K562 (cell line): ENCODE results near the gene TRIP10. TPM values are rescaled to one million over a fixed set of nuclear protein-coding genes. Genes with fewer than 3 reads are reported as not detected.

Experiments
- ATAC-seq: fragments of 200-7000 bp; cut with Tn5 transposase; 3 replicates; pipeline ENCODE4 v1.9.1; 2020; ENCODE audit warnings: moderate library complexity
- BruUV-seq: library from RNA; stranded (reverse); fragments of 400-500 nt; replicated peaks from 2 replicates; lab custom pipeline; 2021; lab: Mats Ljungman, UMichigan
- CTCF ChIA-PET: fragments of 300-600 bp; formaldehyde crosslinking; extraction: SDS; loops from one replicate; lab custom pipeline; 2021; ENCODE audit warnings: low intra/inter-chr PET ratio; lab: Yijun Ruan, JAX
- POLR2A ChIA-PET: fragments of 300-600, 350-650 bp; sonication (Branson Sonifier 250); formaldehyde crosslinking; extraction: SDS; loops from one replicate; lab custom pipeline; 2021; ENCODE audit warnings: antibody characterized with exemption, inconsistent platforms; lab: Yijun Ruan, JAX
- DNase-seq, 4 experiments: peaks; one replicate each; pipeline versions ENCODE4 v3.0.0 to v3.0.0-alpha.2; 2011 to 2018; ENCODE audit warnings: low spot score in 3 of 4, mixed read lengths in 3 of 4; ENCODE audit errors: extremely low read depth in 1 of 4
- FAIRE-seq: peaks from 2 replicates; lab custom pipeline; 2011; peaks lifted over from hg19 to GRCh38; lab: Jason Lieb, UNC
- H2AFZ ChIP-seq: 2 replicates; pipeline ENCODE4 v1.6.0; 2011; ENCODE audit warnings: low read depth, low read length, control low read depth, inconsistent platforms
- H3K27ac ChIP-seq: fragments of 200-600 bp; 3 replicates; pipeline ENCODE4 v1.8.0; 2011; ENCODE audit warnings: low read depth, mild to moderate bottlenecking, control low read depth, inconsistent platforms, low read length, moderate library complexity, mixed read lengths; ENCODE audit errors: extremely low read depth
- H3K27me3 ChIP-seq, 2 experiments: fragments of 300-600 bp in 1 of 2; 2 replicates in 1 of 2; 3 replicates in 1 of 2; pipeline versions ENCODE4 v1.6.0 to v1.8.0; 2011; ENCODE audit warnings: inconsistent platforms in 2 of 2, low read length in 2 of 2, mild to moderate bottlenecking in 1 of 2, mixed read lengths in 1 of 2, moderate library complexity in 1 of 2; ENCODE audit not compliant: control insufficient read depth in 2 of 2, insufficient read depth in 2 of 2
- H3K36me3 ChIP-seq: fragments of 300-600 bp; 3 replicates; pipeline ENCODE4 v1.8.0; 2011; ENCODE audit warnings: mild to moderate bottlenecking, low read length, inconsistent platforms; ENCODE audit not compliant: control insufficient read depth, insufficient read depth
- H3K4me1 ChIP-seq, 2 experiments: fragments of 200-600 bp in 1 of 2; replicated peaks in 1 of 2; 2 replicates in 1 of 2; 3 replicates in 1 of 2; pipeline versions ENCODE4 v1.5.1 to v1.8.0; 2011; ENCODE audit warnings: inconsistent platforms in 2 of 2, low read length in 2 of 2, mild to moderate bottlenecking in 1 of 2, mixed read lengths in 1 of 2, moderate library complexity in 1 of 2; ENCODE audit not compliant: control insufficient read depth in 2 of 2, insufficient read depth in 2 of 2
- H3K4me2 ChIP-seq: 2 replicates; pipeline ENCODE4 v1.6.1; 2011; ENCODE audit warnings: low read length, control low read depth, inconsistent platforms, mixed read lengths; ENCODE audit not compliant: insufficient read depth
- H3K4me3 ChIP-seq: fragments of 200-600 bp; sonication (generic), shearing (Covaris generic); 2 replicates; pipeline ENCODE4 v1.5.1; 2016; ENCODE audit warnings: control low read depth, inconsistent platforms
- H3K79me2 ChIP-seq: fragments of 200-600 bp; 3 replicates; pipeline ENCODE4 v1.8.0; 2011; ENCODE audit warnings: low read length, inconsistent platforms; ENCODE audit not compliant: control insufficient read depth, insufficient read depth
- H3K9ac ChIP-seq, 2 experiments: 2 replicates each; pipeline versions ENCODE4 v1.6.0 to v1.6.1; 2011; ENCODE audit warnings: low read depth in 2 of 2, low read length in 2 of 2, control low read depth in 1 of 2, inconsistent platforms in 1 of 2, mild to moderate bottlenecking in 1 of 2, mixed read lengths in 1 of 2; ENCODE audit not compliant: insufficient read depth in 1 of 2
- H3K9me1 ChIP-seq: one replicate; pipeline ENCODE4 v1.6.0; 2011; ENCODE audit warnings: inconsistent platforms, mild to moderate bottlenecking, low read length, moderate library complexity; ENCODE audit not compliant: control insufficient read depth, insufficient read depth
- H3K9me3 ChIP-seq: replicated peaks from 2 replicates; pipeline ENCODE4 v1.5.1; 2011; ENCODE audit warnings: low read depth, low read length, inconsistent platforms; ENCODE audit not compliant: control insufficient read depth, insufficient read depth
- H4K20me1 ChIP-seq: replicated peaks from 2 replicates; pipeline ENCODE4 v1.6.1; 2011; ENCODE audit warnings: low read length, inconsistent platforms, mixed read lengths; ENCODE audit not compliant: control insufficient read depth, insufficient read depth
- ARNT ChIP-seq, 2 experiments: fragments of 450-650 bp; IDR thresholded peaks; 2 replicates each; pipeline ENCODE4 v1.6.1; 2016; ENCODE audit warnings: mild to moderate bottlenecking in 1 of 2
- CBFA2T3 ChIP-seq: fragments of 450-650 bp; IDR thresholded peaks from 2 replicates; pipeline ENCODE4 v1.6.1; 2017
- CC2D1A ChIP-seq: fragments of 450-650 bp; IDR thresholded peaks from 2 replicates; pipeline ENCODE4 v1.6.1; 2017; ENCODE audit warnings: mild to moderate bottlenecking
- FOXA1 ChIP-seq: fragments of 450-650 bp; IDR thresholded peaks from 2 replicates; pipeline ENCODE4 v1.6.1; 2016; ENCODE audit warnings: mild to moderate bottlenecking, borderline replicate concordance
- MEF2D ChIP-seq: conservative IDR thresholded peaks from 2 replicates; pipeline ENCODE4 v1.6.1; 2016; ENCODE audit warnings: low read depth, missing genetic modification characterization, missing compliant biosample characterization
- NFE2L1 ChIP-seq: fragments of 450-650 bp; IDR thresholded peaks from 2 replicates; pipeline ENCODE4 v1.6.1; 2016; ENCODE audit warnings: missing genetic modification characterization, low read depth, mild to moderate bottlenecking, missing compliant biosample characterization, moderate library complexity, borderline replicate concordance
- NFIC ChIP-seq: fragments of 450-650 bp; IDR thresholded peaks from 2 replicates; pipeline ENCODE4 v1.6.1; 2017; ENCODE audit warnings: mild to moderate bottlenecking, inconsistent platforms
- RBM15 ChIP-seq: fragments of 200-400 bp; formaldehyde crosslinking; IDR thresholded peaks from 2 replicates; pipeline ENCODE4 v1.6.1; 2018; ENCODE audit warnings: mild to moderate bottlenecking, low read length, moderate library complexity; ENCODE audit not compliant: insufficient read depth
- SPI1 ChIP-seq: IDR thresholded peaks from 2 replicates; pipeline ENCODE4 v1.6.1; 2011; ENCODE audit warnings: low read depth, low read length, control low read depth, borderline replicate concordance
- ZBTB7A ChIP-seq: IDR thresholded peaks from 2 replicates; pipeline ENCODE4 v1.6.1; 2011; ENCODE audit warnings: low read depth, mild to moderate bottlenecking, low read length, moderate library complexity, borderline replicate concordance; ENCODE audit not compliant: control insufficient read depth
- ZEB2 ChIP-seq: fragments of 450-650 bp; IDR thresholded peaks from 2 replicates; pipeline ENCODE4 v1.6.1; 2016
- ZNF197 ChIP-seq: fragments of 200-800 bp; sonication (Bioruptor generic); IDR thresholded peaks from 2 replicates; pipeline ENCODE4 v1.6.1; 2016; ENCODE audit warnings: low read depth, missing genetic modification characterization, missing compliant biosample characterization
- ZNF316 ChIP-seq: fragments of 450-650 bp; IDR thresholded peaks from 2 replicates; pipeline ENCODE4 v1.6.1; 2016
- ZNF431 ChIP-seq: sonication (generic); formaldehyde crosslinking; IDR thresholded peaks from 2 replicates; pipeline ENCODE4 v1.8.0; 2022; ENCODE audit warnings: mild to moderate bottlenecking, missing genetic modification reagents
- ZNF444 ChIP-seq: fragments of 250-450 bp; sonication (Bioruptor Pico); IDR thresholded peaks from 2 replicates; pipeline ENCODE4 v1.4.0; 2020; ENCODE audit warnings: mild to moderate bottlenecking, moderate library complexity
- WGBS: fragments of 100-300 bp; shearing (Covaris generic); methylation state at CpG from one replicate; pipeline ENCODE4 v1.1.6; 2016; ENCODE audit warnings: low coverage, mixed read lengths; ENCODE audit not compliant: insufficient coverage; ENCODE audit errors: missing lambda C conversion rate; 5-methylcytosine and 5-hydroxymethylcytosine counted together
- in situ Hi-C: fragments of 300-500 bp; cut with MboI; formaldehyde crosslinking; loops from 4 replicates; pipeline ENCODE4 v1.15.0; 2018; ENCODE audit warnings: inconsistent platforms, mixed read lengths
- intact Hi-C: fragments of 100-400 bp; cut with micrococcal nuclease; formaldehyde crosslinking; loops from 2 replicates; pipeline ENCODE4 v1.14.2; 2022
- polyA plus RNA-seq, 8 experiments: library from polyadenylated mRNA; depleted of rRNA in 4 of 8; stranded (reverse) in 5 of 8; unstranded in 3 of 8; fragments of >200 nt; fragmentation: Nextera tagmentation in 2 of 8; fragmentation: Illumina TruSeq in 1 of 8; extraction: Ambion mirVana in 2 of 8; extraction: Trizol in 1 of 8; gene quantifications; 2 replicates each; pipeline versions ENCODE4 v1.2.1 to v1.2.3, GENCODE V29; 2011 to 2014; ENCODE audit warnings: inconsistent platforms in 1 of 8, missing spikeins in 1 of 8
- total RNA-seq, 7 experiments: library from RNA; depleted of rRNA in 6 of 7; stranded (reverse); fragments of >200 nt in 6 of 7; fragmentation: Illumina TruSeq in 2 of 7; extraction: Trizol in 2 of 7; gene quantifications; 2 replicates each; pipeline versions ENCODE4 v1.2.1 to v1.2.3, GENCODE V29; 2011 to 2021; ENCODE audit warnings: low replicate concordance in 1 of 7
- TF ChIP-seq, protein P1 (sequence below): IDR thresholded peaks from 2 replicates; pipeline ENCODE4 v1.6.1; 2011; ENCODE audit warnings: borderline replicate concordance, low read depth, mild to moderate bottlenecking, moderate library complexity, low read length; ENCODE audit not compliant: insufficient read depth, poor library complexity, severe bottlenecking
- TF ChIP-seq, protein P2 (sequence below): fragments of 250-450 bp; sonication (Bioruptor Pico); IDR thresholded peaks from 2 replicates; pipeline ENCODE4 v1.8.0; 2022; ENCODE audit warnings: moderate library complexity, mild to moderate bottlenecking, inconsistent platforms
- TF ChIP-seq, protein P3 (sequence below): fragments of 450-650 bp; formaldehyde crosslinking; IDR thresholded peaks from 2 replicates; pipeline ENCODE4 v1.4.0; 2020; ENCODE audit warnings: mild to moderate bottlenecking, mixed read lengths

Gene TRIP10
- total and polyA plus RNA-seq, 9 of the 15 experiments (the other 6 are each of a cell fraction or from before 2014, with no cell fraction given), result 1.2 to 66.8 (median 36.1) TPM

DNA sequence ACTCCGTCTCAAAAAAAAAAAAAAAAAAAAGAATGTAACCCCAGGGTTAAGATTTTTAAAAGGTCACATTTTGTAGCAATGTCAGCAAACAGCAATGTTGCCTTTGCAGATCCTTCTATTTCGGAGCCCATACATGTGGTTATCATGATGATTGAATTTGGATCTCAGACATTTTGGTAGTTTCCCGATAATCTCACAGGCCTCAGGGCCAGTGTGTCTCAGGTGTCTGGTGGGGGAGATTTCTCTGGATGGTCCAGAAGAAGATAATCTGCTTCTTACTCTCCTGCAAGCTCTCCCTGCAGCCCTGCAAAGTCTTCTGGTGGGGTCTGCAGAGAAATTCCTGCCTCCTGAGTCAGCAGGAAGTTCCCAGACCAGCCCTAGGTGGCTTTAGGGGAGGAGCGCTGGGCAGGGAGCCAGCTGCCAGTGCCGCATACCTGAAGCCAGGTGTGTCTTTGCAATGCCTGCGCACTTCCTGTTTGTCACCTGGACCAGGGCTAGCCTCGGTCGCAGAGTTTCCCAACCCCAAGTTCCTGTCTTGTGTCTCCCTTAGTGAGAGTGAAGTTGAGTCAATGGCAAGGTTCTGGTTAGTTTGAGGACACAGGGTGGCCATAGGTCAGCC, 26.4 kb downstream of the TRIP10 start:
- intact Hi-C loops (loop anchor here (2.0 to 10.0 kb wide), 2 partner anchors 27 to 99 kb away; partner anchors contain the start of gene TRIP10), in situ Hi-C loops (no loop called here)
- H3K27me3 ChIP-seq, result no peaks in the 10 kb centered on the region
- no TSS peak for BruUV-seq
- H2AFZ ChIP-seq, result no peak overlapping the region
- H3K9ac ChIP-seq, result peak overlapping the region; percentile 67 to 93; a peak in 3 of 4 replicates
- H3K9me3 ChIP-seq, result no peaks in the 10 kb centered on the region; the same call in 1 of the 2 replicates
- H3K79me2 ChIP-seq, result peaks cover 13% of the 10 kb centered on the region
- ChIA-PET CTCF (no interaction called here), POLR2A (interaction anchor here (0.6 to 1.6 kb wide), 3 partner anchors 12 to 29 kb away, joined by 3 to 5 read pairs (median 5); no protein-coding TSS in a partner anchor)
- peak overlapping the region; percentile 91 for H3K4me2 ChIP-seq
- FAIRE-seq (no peak), DNase-seq (no peak), ATAC-seq (no peak)
- peak overlapping the region; percentile 64 for H3K4me3 ChIP-seq
- 41% methylated on average over 7 of the region's 8 CpGs for WGBS
- H3K9me1 ChIP-seq, result peaks cover 4% of the 10 kb centered on the region
- H4K20me1 ChIP-seq, result no peaks in the 10 kb centered on the region
- peak overlapping the region; percentile 65; the same call in 1 of the 3 replicates for H3K27ac ChIP-seq
- peaks cover 5% of the 10 kb centered on the region; the same call in 2 of the 3 replicates for H3K36me3 ChIP-seq
- peaks cover 9 to 23% of the 10 kb centered on the region in 2 experiments for H3K4me1 ChIP-seq
- TF ChIP-seq ZNF316 (peak; percentile 24; the same call in 1 of the 2 replicates), ZNF197 (CRISPR knock-in tag) (no peak), RBM15 (no peak), CC2D1A (no peak), ZEB2 (peak; percentile 30; the same call in 1 of the 2 replicates), ZNF431 (CRISPR knock-in tag) (no peak), ZBTB7A (0 out of 2 replicates have a peak, but pooled peaks have one; percentile 10), CBFA2T3 (peak; percentile 18; the same call in 1 of the 2 replicates), ZNF444 (CRISPR knock-in tag) (no peak), NFE2L1 (tag) (no peak), FOXA1 (no peak), ARNT (IDR thresholded peaks at IDR 0.05) (no peak), MEF2D (tag) (no peak), NFIC (peak; percentile 57), SPI1 (peak; percentile 71)
- TF ChIP-seq, protein P1, sequence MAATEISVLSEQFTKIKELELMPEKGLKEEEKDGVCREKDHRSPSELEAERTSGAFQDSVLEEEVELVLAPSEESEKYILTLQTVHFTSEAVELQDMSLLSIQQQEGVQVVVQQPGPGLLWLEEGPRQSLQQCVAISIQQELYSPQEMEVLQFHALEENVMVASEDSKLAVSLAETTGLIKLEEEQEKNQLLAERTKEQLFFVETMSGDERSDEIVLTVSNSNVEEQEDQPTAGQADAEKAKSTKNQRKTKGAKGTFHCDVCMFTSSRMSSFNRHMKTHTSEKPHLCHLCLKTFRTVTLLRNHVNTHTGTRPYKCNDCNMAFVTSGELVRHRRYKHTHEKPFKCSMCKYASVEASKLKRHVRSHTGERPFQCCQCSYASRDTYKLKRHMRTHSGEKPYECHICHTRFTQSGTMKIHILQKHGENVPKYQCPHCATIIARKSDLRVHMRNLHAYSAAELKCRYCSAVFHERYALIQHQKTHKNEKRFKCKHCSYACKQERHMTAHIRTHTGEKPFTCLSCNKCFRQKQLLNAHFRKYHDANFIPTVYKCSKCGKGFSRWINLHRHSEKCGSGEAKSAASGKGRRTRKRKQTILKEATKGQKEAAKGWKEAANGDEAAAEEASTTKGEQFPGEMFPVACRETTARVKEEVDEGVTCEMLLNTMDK, result no peak
- TF ChIP-seq, protein P2, sequence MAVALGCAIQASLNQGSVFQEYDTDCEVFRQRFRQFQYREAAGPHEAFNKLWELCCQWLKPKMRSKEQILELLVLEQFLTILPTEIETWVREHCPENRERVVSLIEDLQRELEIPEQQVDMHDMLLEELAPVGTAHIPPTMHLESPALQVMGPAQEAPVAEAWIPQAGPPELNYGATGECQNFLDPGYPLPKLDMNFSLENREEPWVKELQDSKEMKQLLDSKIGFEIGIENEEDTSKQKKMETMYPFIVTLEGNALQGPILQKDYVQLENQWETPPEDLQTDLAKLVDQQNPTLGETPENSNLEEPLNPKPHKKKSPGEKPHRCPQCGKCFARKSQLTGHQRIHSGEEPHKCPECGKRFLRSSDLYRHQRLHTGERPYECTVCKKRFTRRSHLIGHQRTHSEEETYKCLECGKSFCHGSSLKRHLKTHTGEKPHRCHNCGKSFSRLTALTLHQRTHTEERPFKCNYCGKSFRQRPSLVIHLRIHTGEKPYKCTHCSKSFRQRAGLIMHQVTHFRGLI (CRISPR knock-in tag), result no peak
- TF ChIP-seq, protein P3, sequence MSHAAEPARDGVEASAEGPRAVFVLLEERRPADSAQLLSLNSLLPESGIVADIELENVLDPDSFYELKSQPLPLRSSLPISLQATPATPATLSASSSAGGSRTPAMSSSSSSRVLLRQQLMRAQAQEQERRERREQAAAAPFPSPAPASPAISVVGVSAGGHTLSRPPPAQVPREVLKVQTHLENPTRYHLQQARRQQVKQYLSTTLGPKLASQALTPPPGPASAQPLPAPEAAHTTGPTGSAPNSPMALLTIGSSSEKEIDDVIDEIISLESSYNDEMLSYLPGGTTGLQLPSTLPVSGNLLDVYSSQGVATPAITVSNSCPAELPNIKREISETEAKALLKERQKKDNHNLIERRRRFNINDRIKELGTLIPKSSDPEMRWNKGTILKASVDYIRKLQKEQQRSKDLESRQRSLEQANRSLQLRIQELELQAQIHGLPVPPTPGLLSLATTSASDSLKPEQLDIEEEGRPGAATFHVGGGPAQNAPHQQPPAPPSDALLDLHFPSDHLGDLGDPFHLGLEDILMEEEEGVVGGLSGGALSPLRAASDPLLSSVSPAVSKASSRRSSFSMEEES, result no peak
